ENCODE results near the gene GPNMB. TPM values are rescaled to one million over a fixed set of nuclear protein-coding genes. Genes with fewer than 3 reads are reported as not detected.

Gene GPNMB
- total and polyA plus RNA-seq, 4 donors, result 2.6 to 10.5 (median 4.9) TPM

- no peak overlapping the region for H3K9ac ChIP-seq (ENCODE audit: low read depth in 1 of 2, low read length in 2 of 2)
- no peaks in the 10 kb centered on the region for H3K27me3 ChIP-seq (ENCODE audit: control insufficient read depth in 4 of 4, insufficient read depth in 4 of 4, low read length in 3 of 4)
- H3K4me1 ChIP-seq (ENCODE audit: control insufficient read depth in 4 of 4, insufficient read depth in 4 of 4, low read length in 3 of 4), result peaks cover 0 to 5% (median 2%) of the 10 kb centered on the region in 4 donors
- H3K4me3 ChIP-seq (ENCODE audit: low read depth in 1 of 3, low read length in 3 of 3), result no peak overlapping the region
- no peaks in the 10 kb centered on the region for H3K36me3 ChIP-seq (ENCODE audit: control insufficient read depth in 4 of 4, insufficient read depth in 3 of 4, low read depth in 1 of 4, low read length in 3 of 4)
- no peak for DNase-seq (ENCODE audit: low spot score)
- no peaks in the 10 kb centered on the region for H3K9me3 ChIP-seq (ENCODE audit: control insufficient read depth in 4 of 4, low read length in 3 of 4)
- 92% methylated on average over 5 of the region's 5 CpGs for WGBS
- TF ChIP-seq TAF1 (conservative IDR thresholded peaks at IDR 0.05) (no peak), HNF4G (IDR thresholded peaks at IDR 0.05) (no peak), RXRA (IDR thresholded peaks at IDR 0.05) (no peak), HNF4A (conservative IDR thresholded peaks at IDR 0.05) (no peak), REST (IDR thresholded peaks at IDR 0.05) (no peak), JUND (IDR thresholded peaks at IDR 0.05) (no peak), ATF3 (IDR thresholded peaks at IDR 0.05) (no peak)
- H3K27ac ChIP-seq (ENCODE audit: low read depth in 1 of 2, low read length in 2 of 2), result no peak overlapping the region
Measured at GRCh38 chr7:23287612-23288011, 41.0 kb downstream of the GPNMB start.

GRCh38 chr7:23290993-23291392 lies 44.4 kb downstream of the GPNMB start:
- no peaks in the 10 kb centered on the region for H3K36me3 ChIP-seq (ENCODE audit: control insufficient read depth in 4 of 4, insufficient read depth in 3 of 4, low read depth in 1 of 4, low read length in 3 of 4)
- H3K27me3 ChIP-seq (ENCODE audit: control insufficient read depth in 4 of 4, insufficient read depth in 4 of 4, low read length in 3 of 4), result no peaks in the 10 kb centered on the region
- H3K4me3 ChIP-seq (ENCODE audit: low read depth in 1 of 3, low read length in 3 of 3), result no peak overlapping the region
- peaks cover 0 to 18% (median 6%) of the 10 kb centered on the region in 4 donors for H3K4me1 ChIP-seq (ENCODE audit: control insufficient read depth in 4 of 4, insufficient read depth in 4 of 4, low read length in 3 of 4)
- TF ChIP-seq TAF1 (conservative IDR thresholded peaks at IDR 0.05) (no peak), SP1 (IDR thresholded peaks at IDR 0.05) (no peak), NR2F2 (IDR thresholded peaks at IDR 0.05) (no peak), MAX (IDR thresholded peaks at IDR 0.05) (no peak), RAD21 (IDR thresholded peaks at IDR 0.05) (no peak), REST (IDR thresholded peaks at IDR 0.05) (no peak)
- no peaks in the 10 kb centered on the region for H3K9me3 ChIP-seq (ENCODE audit: control insufficient read depth in 4 of 4, low read length in 3 of 4)
- 98% methylated on average over 9 of the region's 9 CpGs for WGBS
- H3K9ac ChIP-seq (ENCODE audit: low read depth in 1 of 2, low read length in 2 of 2), result no peak overlapping the region
- H3K27ac ChIP-seq (ENCODE audit: low read depth in 1 of 2, low read length in 2 of 2), result no peak overlapping the region
- DNase-seq (ENCODE audit: low spot score), result no peak

All from liver (tissue), 9 donors.